GM08714 (cell line): ENCODE data around the gene C11orf16.
"Not testable (repeated sequence)": the region's sequence is repeated elsewhere in the genome, so short reads cannot be mapped to it uniquely, and the experiment has no call there.

ENCODE experiments used
- H3K4me3 ChIP-seq: fragments of 200-500 bp; sonication (Bioruptor generic); 2 replicates; pipeline ENCODE4 v1.5.1; 2014; ENCODE audit warnings: mild to moderate bottlenecking, low read length, inconsistent platforms
- ZNF274 ChIP-seq: IDR thresholded peaks from 2 replicates; pipeline ENCODE4 v1.6.1; 2012; ENCODE audit warnings: mild to moderate bottlenecking, low read depth, low read length

C11orf16 gene, protein sequence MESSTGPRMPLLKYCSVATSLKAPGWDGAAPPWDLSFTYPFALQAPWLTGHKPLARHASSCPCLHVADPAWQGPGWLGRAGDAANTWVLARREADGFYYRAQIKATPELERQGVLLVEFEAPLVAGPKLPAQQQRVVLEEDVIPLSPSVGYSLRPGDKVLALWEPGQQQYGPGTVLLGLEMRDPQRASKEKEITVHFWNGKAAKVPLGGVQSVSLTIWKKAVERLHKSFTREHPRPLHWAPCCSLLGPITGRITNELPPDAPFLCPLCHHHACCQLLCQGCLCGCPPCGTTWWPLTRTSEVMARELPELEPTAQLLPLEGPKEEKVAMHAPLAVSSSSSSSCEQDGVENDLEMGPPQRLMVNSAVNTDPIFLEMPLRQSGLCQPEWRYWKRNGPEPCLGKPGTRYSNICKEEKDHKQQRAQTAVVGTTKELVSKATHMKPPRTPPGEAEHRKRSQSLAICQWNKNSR

DNA sequence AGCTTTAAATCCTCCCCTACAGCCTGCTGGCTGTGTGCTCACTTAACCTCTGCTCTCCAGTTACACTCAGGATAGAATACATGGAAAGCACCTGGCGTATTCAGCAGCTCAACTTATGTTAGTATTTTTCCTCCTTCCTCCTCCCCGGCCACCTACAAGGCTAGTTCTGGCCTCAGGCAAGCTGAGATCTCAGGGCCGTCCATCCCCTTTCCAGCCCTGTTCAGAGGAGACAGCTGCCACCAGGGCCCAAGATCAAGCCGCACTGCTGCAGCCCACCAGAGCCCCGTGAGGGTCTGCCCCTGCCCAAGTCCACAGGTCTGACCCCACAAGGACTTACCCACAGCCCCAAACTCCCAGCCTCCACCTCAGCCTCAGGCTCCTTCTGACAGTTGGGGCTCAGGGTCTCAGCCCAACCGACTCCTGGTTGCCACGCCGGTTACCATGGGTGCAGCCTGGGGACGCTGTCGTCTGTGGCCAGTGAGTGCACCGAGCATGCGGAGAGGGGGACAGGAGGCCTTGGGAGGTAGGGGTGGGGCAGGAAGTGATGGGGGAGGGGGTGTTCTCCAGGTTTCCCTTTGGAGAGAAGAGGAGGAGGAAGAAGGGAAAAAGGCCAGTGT, at the start of gene C11orf16:
TSS of gene C11orf16 (minus strand) at position 384 of the 617 bp plus-strand sequence. CDS start 639 bp downstream, outside the sequence.
- H3K4me3 ChIP-seq, result no peak within 1 kb of the TSS
- no peak for TF ChIP-seq ZNF274

DNA sequence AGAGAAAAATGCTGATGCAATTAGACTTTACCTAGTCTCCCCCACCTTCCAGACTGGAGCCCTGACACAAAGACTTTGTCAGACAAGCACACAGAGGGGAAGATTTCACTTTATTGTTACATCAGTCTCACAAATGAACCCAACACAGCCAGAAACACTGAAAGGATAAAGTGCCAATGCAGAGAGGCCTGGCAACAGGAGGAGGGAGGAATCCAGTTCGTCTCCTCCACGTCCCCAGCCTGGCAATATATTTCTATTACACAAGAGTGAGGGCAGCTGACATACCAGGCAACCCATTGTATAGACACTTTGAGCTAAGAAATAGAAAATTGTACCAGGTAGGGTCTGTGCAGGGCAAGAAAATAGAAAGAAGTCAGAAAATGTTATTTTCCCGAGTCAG, 47.7 kb upstream of the C11orf16 start:
- H3K4me3 ChIP-seq, result no peak overlapping the region
- no peak for TF ChIP-seq ZNF274

DNA sequence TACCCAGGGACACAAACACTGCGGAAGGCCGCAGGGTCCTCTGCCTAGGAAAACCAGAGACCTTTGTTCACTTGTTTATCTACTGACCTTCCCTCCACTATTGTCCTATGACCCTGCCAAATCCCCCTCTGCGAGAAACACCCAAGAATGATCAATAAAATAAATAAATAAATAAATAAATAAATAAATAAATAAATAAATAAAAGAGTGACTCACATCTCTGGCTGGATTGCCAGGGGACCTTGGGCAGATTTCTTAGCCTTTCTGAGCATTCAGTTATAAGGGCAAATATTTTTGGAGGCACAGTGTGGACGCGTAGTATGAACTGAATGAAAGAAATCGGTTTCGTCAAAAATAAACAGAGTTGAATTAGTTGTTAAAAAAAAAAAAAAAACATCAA, 46.6 kb upstream of the C11orf16 start:
- H3K4me3 ChIP-seq, result not testable (repeated sequence)

DNA sequence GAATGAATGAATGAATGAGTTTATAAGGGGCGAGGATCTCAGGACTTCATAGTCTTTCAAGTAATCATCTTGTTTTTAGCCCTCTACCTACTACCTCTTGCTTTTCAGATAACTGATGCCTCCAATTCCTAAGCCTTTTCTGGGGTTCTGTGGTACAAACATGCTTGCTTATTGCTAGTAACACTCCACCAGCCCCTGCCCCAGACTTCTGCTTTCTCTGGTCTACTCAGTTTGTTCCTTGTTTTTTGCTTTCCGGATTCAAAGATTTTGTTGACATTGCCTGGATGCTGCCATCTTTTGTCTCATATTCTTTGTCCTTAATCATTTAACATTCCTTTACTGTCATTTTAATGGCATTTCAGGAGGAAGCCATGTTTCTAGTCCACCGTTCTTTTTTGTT, 40.4 kb upstream of the C11orf16 start:
- no peak overlapping the region for H3K4me3 ChIP-seq
- TF ChIP-seq ZNF274, result no peak

DNA sequence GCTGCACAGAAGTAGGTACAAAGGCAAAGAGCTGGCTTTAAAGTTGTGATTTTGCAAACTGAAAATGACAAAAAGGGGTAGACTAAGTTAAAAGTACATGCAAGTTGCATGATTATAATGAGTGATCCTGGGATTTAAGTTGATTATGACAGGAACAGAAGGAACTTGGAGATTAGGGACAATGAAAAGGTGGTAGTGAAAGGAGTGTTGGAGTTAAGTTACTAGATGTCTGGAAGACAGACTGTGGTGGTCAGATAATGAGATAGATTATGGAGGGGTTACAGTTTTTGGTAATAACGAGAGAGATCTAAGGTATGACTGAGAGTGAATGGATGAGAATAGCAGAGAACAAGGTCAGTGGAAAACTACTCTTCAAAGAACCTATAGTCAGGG, 39.2 kb upstream of the C11orf16 start:
- H3K4me3 ChIP-seq, result no peak overlapping the region
- no peak for TF ChIP-seq ZNF274

DNA sequence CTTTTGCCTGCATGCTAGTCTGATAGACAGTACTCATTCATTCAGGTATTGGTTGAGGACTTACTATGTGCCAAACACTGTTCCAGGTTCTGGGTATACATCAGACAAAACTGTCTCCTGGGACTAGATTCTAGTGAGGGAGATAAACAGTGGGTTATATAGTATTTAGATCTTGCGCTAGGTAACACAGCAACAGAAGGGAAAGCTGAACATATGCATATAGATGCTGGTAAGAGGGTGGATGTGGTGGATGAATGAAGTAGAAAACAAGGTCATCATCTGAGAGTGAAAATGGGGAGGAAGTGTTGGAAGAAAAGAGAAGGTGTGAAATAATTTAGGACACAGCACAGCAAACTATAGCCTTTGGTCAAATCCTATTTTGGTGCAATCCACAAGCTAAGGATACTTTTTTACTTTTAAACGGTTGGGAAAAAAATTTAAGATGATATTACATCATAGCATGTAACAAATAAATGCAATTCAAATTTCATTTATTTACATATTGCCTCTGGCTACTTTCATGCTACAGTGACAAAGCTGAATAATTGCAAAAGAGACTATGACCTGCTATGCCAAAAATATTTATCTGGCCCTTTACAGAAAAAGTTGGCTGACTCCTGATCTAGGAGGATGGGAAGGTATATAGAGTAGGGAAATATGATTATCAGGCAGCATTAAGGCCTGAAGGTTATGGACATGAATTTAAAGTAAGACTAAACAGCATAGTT, 38.6 kb upstream of the C11orf16 start:
- no peak overlapping the region for H3K4me3 ChIP-seq
- TF ChIP-seq ZNF274, result no peak

DNA sequence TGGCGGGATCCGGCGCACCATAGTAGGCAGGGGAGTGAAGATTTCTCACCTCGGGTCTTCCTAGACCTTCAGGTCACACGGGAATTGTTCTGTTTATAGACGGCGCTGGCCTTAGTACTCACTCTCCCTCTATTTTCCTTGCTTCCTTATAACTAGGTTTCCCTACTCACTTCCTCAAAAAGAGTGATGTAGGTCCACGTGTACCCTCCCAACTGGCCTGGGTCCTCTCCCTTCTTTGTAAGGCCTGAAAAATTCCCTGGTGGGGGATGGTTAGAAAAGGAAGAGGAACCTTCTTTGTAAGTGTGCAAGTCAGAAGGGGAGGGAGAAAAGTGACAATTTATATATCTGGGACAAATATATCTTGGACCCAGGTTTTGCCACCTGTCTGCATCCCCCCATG, 34.4 kb upstream of the C11orf16 start:
- no peak overlapping the region for H3K4me3 ChIP-seq
- no peak for TF ChIP-seq ZNF274

DNA sequence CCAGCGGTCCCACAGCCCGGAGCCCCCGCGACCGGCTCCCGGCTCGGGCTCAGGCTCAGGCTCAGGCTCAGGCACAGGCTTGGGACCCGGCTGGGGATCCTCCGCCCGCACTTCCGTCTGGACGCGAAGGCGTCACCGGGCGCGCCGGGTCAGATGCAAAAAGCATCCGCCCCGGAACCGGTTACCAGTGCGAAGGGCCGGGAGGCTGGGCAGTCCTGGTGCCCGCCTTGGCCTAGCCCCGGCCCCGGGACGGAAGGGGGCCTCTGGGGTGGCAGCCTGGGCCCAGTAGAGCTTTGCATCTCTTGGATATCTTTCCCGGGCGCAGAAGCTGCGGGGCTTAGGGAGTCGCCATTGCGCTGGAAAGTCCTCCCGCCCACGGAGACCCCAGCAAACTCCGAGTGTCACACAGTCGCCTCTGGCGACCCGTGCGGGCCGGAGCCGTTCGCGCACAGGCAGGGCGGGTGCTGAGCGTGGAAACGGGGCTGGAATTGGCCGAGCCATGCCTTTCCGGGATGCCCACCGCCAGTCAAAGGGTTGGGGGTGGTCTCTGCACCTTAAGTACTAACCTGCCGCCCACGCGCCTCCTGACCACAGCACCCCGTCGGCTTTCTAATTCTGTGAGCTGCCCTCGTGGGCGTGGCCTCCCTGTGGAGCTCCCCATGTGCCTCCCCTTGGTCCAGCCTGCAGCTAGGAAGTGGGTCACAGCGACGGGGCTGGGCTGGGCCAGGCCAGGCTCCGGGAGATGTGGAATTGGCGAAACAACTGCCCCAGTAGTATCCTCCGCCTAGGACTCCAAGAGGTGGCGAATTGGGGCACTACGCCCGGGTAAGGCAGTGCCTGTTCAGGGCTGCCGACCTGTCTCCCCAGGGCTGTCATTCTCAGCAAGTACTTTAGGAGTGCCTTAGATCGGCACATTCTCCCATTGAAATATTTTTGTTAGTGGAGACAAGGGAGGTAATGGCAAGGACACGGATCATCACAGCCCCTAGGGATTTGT, 31.9 kb upstream of the C11orf16 start, which contains the start of gene TMEM9B:
TSS of gene TMEM9B (minus strand) at position 119 of the 997 bp plus-strand sequence. CDS start 129 bp downstream, outside the sequence.
- peak within 1 kb of the TSS; percentile 97 for H3K4me3 ChIP-seq
- TF ChIP-seq ZNF274, result no peak

DNA sequence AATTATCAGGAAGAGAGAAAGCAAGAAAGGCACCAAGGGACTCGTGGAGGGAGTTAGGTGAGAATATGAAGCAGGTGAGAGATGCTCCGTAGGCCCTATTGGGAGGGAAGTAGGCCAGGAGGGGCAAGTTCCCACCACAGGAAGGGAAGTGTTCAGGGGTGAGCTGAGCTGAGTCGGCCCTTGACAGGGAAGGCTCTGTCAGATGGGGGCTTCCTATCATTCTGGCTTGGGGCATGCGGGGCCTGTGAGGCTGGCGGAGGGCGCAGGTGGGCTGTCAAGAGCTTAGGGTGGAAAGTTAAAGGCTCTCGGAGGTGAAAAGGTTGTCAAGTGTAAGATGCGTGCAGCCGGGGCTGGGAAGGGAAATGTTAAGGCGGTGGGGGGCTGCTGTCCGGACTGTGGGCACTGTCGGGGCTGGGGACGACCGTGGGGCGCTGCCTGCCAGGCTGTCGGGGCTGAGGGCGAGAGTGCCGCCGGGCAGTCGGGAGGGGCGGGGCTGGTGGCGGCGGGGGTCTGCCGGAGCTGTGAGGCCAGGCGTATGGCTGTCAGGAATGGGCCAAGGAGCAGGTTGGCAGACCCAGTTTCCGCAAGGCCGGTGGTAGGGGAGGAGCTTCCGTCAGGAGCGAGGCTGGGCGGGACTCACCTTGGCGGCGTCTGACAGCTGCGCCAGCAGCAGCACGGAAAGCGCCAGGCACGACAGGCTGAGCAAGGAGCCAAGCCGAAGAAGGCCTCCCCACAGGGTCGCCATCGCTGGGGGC, 31.0 kb upstream of the C11orf16 start:
- TF ChIP-seq ZNF274, result no peak
- H3K4me3 ChIP-seq, result peak overlapping the region; percentile 97

DNA sequence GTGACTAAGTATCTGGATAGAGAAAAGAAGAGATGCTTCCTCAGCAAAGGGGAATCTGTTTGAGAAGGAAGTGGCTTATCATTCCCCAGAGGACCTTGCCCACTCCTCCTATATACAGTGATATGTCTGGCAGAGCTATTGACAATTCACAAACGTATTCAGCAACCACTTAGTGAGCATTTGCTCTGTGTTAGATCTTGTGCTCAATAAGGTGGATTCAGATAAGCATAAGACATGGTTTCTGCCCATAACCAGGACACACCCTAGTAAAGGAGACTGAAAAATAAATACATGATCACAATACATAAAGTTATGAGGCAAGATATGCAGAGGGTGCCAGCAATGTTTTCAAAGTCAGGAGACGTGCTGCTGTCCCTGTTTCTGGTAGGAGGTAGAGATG, 30.1 kb upstream of the C11orf16 start:
- TF ChIP-seq ZNF274, result no peak
- H3K4me3 ChIP-seq, result peak overlapping the region; percentile 15; the same call in 1 of the 2 replicates

DNA sequence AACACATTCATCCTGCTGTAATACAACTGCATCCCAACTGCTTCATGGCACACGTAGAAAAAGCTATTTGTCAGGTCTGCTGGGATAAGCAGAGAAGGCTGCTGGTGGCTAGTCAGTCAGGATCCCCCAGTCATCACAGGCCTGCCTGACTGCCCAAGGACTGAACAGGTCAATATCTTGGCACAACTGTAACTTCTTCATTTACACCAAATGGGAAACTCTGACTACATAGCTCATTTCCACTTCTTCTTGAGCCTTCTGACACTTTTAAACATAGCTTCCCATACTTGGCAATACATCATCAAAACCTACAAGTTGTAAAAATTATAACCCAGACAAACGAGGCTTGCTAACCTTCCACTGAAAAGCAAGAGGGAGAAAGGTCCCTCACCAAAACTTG, 28.7 kb upstream of the C11orf16 start:
- no peak overlapping the region for H3K4me3 ChIP-seq
- no peak for TF ChIP-seq ZNF274

DNA sequence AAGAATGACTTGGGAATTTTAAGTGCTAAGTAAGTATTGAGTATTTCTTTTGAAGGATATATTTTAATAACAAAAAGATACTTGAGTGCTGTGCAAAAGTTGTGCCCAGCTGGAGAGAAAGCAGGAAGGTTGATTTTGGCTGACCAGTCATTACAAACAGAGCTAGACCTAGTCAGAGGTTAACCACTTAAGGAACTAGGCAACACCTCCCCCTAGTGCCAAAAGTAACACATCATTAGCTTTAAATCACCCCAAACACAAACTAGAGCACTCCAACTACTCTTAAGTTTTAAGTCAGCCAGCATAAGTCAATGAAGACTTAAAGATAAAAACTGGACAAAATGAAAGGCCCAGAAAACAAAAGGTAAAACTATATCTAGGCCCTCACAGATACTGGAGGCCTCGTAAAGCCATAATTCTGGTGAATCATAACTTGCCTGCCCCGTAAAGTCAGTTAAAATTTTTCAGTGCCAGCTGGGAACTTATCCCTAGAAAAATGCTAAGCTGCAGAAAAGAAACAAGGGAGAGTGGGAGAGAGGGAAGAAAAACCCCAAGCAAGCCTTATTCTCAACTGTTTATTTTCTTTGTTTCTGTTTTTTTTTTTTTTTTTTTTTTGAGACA, 26.9 kb upstream of the C11orf16 start:
- no peak for TF ChIP-seq ZNF274
- no peak overlapping the region for H3K4me3 ChIP-seq

DNA sequence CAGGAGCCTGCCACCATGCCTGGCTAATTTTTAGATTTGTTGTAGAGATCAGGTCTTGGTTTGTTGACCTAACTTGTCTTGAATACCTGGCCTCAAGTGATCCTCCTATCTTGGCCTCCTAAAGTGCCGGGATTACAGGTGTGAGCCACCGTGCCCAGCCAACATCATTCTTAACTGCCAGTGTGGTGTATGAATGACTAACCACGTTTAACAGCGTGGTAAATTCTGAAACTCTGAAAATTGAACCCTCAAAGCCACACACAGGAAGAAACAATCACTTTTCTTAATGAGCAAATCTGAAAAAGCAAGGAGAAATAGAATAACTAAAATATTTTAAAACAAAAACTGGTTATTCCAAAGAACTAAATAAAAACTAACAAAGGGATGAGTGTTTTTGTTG, 24.1 kb upstream of the C11orf16 start:
- no peak for TF ChIP-seq ZNF274

More for the DNA sequence above, 24.1 kb upstream of the C11orf16 start:
- no peak overlapping the region for H3K4me3 ChIP-seq
